A549 (cell line): ENCODE results near the gene PKP4. TPM values are rescaled to one million over a fixed set of nuclear protein-coding genes. Genes with fewer than 3 reads are reported as not detected.

Experiments
- ATAC-seq, 2 experiments: fragments of 200-7000 bp in 1 of 2; fragments of >200 bp in 1 of 2; cut with Nextera tagmentation in 1 of 2; cut with Tn5 transposase in 1 of 2; 3 replicates each; pipeline versions ENCODE4 v1.8.0 to v1.9.1; 2018 to 2020; ENCODE audit warnings: mild to moderate bottlenecking in 1 of 2, moderate library complexity in 1 of 2
- CTCF ChIA-PET: fragments of 300-600 bp; sonication (Branson Sonifier 250); formaldehyde crosslinking; extraction: SDS; loops from one replicate; lab custom pipeline; 2021; ENCODE audit warnings: antibody characterized with exemption, inconsistent platforms; lab: Yijun Ruan, JAX
- POLR2A ChIA-PET: fragments of 350-600 bp; formaldehyde crosslinking; extraction: SDS; loops from one replicate; lab custom pipeline; 2021; ENCODE audit warnings: antibody characterized with exemption, inconsistent platforms; lab: Yijun Ruan, JAX
- DNase-seq, 2 experiments: peaks; one replicate each; pipeline versions ENCODE4 v3.0.0 to v3.0.0-alpha.2; 2011 to 2016; ENCODE audit warnings: low read depth in 1 of 2, low spot score in 1 of 2
- FAIRE-seq: peaks from 2 replicates; lab custom pipeline; 2011; peaks lifted over from hg19 to GRCh38; lab: Jason Lieb, UNC
- H3K27ac ChIP-seq, 2 experiments: fragments of >200 bp; sonication (Bioruptor Twin); formaldehyde crosslinking; 3 replicates each; pipeline ENCODE4 v1.5.1; 2016 to 2017
- H3K4me1 ChIP-seq: fragments of >200 bp; sonication (Bioruptor Twin); formaldehyde crosslinking; 3 replicates; pipeline ENCODE4 v1.6.1; 2016
- H3K4me2 ChIP-seq: fragments of >200 bp; sonication (Bioruptor Twin); formaldehyde crosslinking; 3 replicates; pipeline ENCODE4 v1.6.1; 2016
- H3K4me3 ChIP-seq: fragments of >200 bp; sonication (Bioruptor Twin); formaldehyde crosslinking; 3 replicates; pipeline ENCODE4 v1.5.1; 2016
- H3K9me3 ChIP-seq: fragments of >200 bp; sonication (Bioruptor Twin); formaldehyde crosslinking; 3 replicates; pipeline ENCODE4 v1.6.1; 2016
- BHLHE40 ChIP-seq: IDR thresholded peaks from 2 replicates; pipeline ENCODE4 v1.6.1; 2012; ENCODE audit warnings: low read depth, low read length, inconsistent platforms
- CBX8 ChIP-seq: fragments of 200-600 bp; sonication (generic); IDR thresholded peaks from 2 replicates; pipeline ENCODE4 v1.6.1; 2016
- EHF ChIP-seq: fragments of 250-450 bp; sonication (Bioruptor Pico); IDR thresholded peaks from 2 replicates; pipeline ENCODE4 v1.5.0; 2020; ENCODE audit warnings: mild to moderate bottlenecking
- EHMT2 ChIP-seq: fragments of 200-600 bp; sonication (generic); IDR thresholded peaks from 2 replicates; pipeline ENCODE4 v1.6.1; 2016; ENCODE audit warnings: antibody characterized with exemption, low read depth, mild to moderate bottlenecking, moderate library complexity
- FOSB ChIP-seq: fragments of 250-450 bp; sonication (Bioruptor Pico); IDR thresholded peaks from 2 replicates; pipeline ENCODE4 v1.5.0; 2020; ENCODE audit warnings: mild to moderate bottlenecking, moderate library complexity
- FOXS1 ChIP-seq: fragments of 250-450 bp; sonication (Bioruptor Pico); IDR thresholded peaks from 2 replicates; pipeline ENCODE4 v1.5.0; 2020; ENCODE audit warnings: mild to moderate bottlenecking, moderate library complexity
- HDAC2 ChIP-seq: fragments of 200-600 bp; sonication (generic); IDR thresholded peaks from 2 replicates; pipeline ENCODE4 v1.6.1; 2016
- MAFK ChIP-seq: fragments of 450-650 bp; IDR thresholded peaks from 2 replicates; pipeline ENCODE4 v1.6.1; 2014; ENCODE audit not compliant: partially characterized antibody
- NFE2L2 ChIP-seq: fragments of 150-350 bp; conservative IDR thresholded peaks from 2 replicates; pipeline ENCODE4 v1.6.1; 2014; ENCODE audit warnings: low read length
- RAD21 ChIP-seq, 2 experiments: fragments of >200 bp in 1 of 2; sonication (Bioruptor Twin) in 1 of 2; formaldehyde crosslinking in 1 of 2; IDR thresholded peaks in 1 of 2; conservative IDR thresholded peaks in 1 of 2; 2 replicates in 1 of 2; 3 replicates in 1 of 2; pipeline ENCODE4 v1.6.1; 2012 to 2018; ENCODE audit warnings: inconsistent platforms in 1 of 2
- TFCP2L1 ChIP-seq: fragments of 250-450 bp; sonication (Bioruptor Pico); IDR thresholded peaks from 2 replicates; pipeline ENCODE4 v1.5.0; 2021; ENCODE audit warnings: mild to moderate bottlenecking
- ZFP36 ChIP-seq: fragments of 450-650 bp; IDR thresholded peaks from 2 replicates; pipeline ENCODE4 v1.6.1; 2014; ENCODE audit warnings: borderline replicate concordance; ENCODE audit not compliant: partially characterized antibody
- ZNF302 ChIP-seq: fragments of 250-450 bp; sonication (Bioruptor Pico); IDR thresholded peaks from 2 replicates; pipeline ENCODE4 v1.9.0; 2021; ENCODE audit warnings: inconsistent platforms, mild to moderate bottlenecking, moderate library complexity
- WGBS: methylation state at CpG from one replicate; pipeline ENCODE4 v1.1.6; 2017; ENCODE audit errors: missing lambda C conversion rate; 5-methylcytosine and 5-hydroxymethylcytosine counted together
- polyA plus RNA-seq, 4 experiments: library from polyadenylated mRNA; depleted of rRNA in 3 of 4; stranded (reverse); fragments of >200 nt; fragmentation: RNase III in 1 of 4; extraction: RNeasy Plus Mini Kit Qiagen cat#74134 plus additional on column Dnase treatment in 1 of 4; gene quantifications; 2 replicates in 3 of 4; 3 replicates in 1 of 4; pipeline ENCODE4 v1.2.3, GENCODE V29; 2011 to 2017
- TF ChIP-seq, protein P1 (sequence below): fragments of >200 bp; sonication (Bioruptor Twin); formaldehyde crosslinking; IDR thresholded peaks from 3 replicates; pipeline ENCODE4 v1.6.1; 2016
- TF ChIP-seq, protein P2 (sequence below): fragments of 200-600 bp; sonication (generic); IDR thresholded peaks from 2 replicates; pipeline ENCODE4 v1.6.1; 2016; ENCODE audit warnings: antibody characterized with exemption, mild to moderate bottlenecking, moderate library complexity
- TF ChIP-seq, protein P3 (sequence below): IDR thresholded peaks from 2 replicates; pipeline ENCODE4 v1.6.1; 2012
- TF ChIP-seq, protein P4 (sequence below): fragments of 250-450 bp; sonication (Bioruptor Pico); IDR thresholded peaks from 2 replicates; pipeline ENCODE4 v1.5.0; 2021; ENCODE audit warnings: mild to moderate bottlenecking, moderate library complexity, borderline replicate concordance
- TF ChIP-seq, protein P5 (sequence below): IDR thresholded peaks from 2 replicates; pipeline ENCODE4 v1.6.1; 2012; ENCODE audit warnings: low read depth, borderline replicate concordance

PKP4 gene
- polyA plus RNA-seq, 2 of the 4 experiments (the other 2 are of a cell fraction): 27.0 to 56.6 TPM

DNA sequence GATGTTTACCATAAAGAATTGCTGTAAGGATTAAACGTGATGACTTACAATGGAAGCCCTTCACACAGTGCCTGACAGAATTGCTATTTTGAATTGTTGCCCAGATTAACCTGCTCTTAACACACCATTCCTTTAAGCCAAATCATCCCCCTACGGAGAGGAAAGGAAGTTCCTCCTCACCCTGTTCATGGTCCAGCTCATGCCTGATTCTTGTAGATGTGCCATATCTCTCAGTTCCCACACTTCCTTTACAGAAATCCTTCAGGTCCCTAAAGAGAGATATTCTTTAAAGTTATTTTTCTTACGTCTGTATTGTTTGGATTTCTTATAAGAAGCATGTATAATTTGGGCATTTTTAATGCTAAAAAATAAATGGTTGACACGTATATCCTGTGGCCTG, 210.8 kb downstream of the PKP4 start:
- Histone ChIP-seq H3K4me1 (no peaks in the 10 kb centered on the region), H3K9me3 (no peaks in the 10 kb centered on the region), H3K4me3 (no peak overlapping the region), H3K4me2 (no peak overlapping the region), H3K27ac (no peak overlapping the region)
- 78% methylated on average over 4 of the region's 4 CpGs for WGBS
- FAIRE-seq (no peak), DNase-seq (no peak), ATAC-seq (no peak)
- POLR2A ChIA-PET: interaction anchor here (0.6 kb wide), 1 partner anchor 8 kb away, joined by 3 read pairs; no protein-coding TSS in a partner anchor
- TF ChIP-seq RAD21 (conservative IDR thresholded peaks at IDR 0.05 in 1 of 2, IDR thresholded peaks at IDR 0.05 in 1 of 2) (no peak), FOSB (CRISPR knock-in tag) (no peak), EHF (no peak), ZNF302 (CRISPR knock-in tag) (no peak), CBX8 (no peak), ZFP36 (no peak)
- TF ChIP-seq, protein P1, sequence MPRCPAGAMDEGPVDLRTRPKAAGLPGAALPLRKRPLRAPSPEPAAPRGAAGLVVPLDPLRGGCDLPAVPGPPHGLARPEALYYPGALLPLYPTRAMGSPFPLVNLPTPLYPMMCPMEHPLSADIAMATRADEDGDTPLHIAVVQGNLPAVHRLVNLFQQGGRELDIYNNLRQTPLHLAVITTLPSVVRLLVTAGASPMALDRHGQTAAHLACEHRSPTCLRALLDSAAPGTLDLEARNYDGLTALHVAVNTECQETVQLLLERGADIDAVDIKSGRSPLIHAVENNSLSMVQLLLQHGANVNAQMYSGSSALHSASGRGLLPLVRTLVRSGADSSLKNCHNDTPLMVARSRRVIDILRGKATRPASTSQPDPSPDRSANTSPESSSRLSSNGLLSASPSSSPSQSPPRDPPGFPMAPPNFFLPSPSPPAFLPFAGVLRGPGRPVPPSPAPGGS: no peak
- TF ChIP-seq, protein P2, sequence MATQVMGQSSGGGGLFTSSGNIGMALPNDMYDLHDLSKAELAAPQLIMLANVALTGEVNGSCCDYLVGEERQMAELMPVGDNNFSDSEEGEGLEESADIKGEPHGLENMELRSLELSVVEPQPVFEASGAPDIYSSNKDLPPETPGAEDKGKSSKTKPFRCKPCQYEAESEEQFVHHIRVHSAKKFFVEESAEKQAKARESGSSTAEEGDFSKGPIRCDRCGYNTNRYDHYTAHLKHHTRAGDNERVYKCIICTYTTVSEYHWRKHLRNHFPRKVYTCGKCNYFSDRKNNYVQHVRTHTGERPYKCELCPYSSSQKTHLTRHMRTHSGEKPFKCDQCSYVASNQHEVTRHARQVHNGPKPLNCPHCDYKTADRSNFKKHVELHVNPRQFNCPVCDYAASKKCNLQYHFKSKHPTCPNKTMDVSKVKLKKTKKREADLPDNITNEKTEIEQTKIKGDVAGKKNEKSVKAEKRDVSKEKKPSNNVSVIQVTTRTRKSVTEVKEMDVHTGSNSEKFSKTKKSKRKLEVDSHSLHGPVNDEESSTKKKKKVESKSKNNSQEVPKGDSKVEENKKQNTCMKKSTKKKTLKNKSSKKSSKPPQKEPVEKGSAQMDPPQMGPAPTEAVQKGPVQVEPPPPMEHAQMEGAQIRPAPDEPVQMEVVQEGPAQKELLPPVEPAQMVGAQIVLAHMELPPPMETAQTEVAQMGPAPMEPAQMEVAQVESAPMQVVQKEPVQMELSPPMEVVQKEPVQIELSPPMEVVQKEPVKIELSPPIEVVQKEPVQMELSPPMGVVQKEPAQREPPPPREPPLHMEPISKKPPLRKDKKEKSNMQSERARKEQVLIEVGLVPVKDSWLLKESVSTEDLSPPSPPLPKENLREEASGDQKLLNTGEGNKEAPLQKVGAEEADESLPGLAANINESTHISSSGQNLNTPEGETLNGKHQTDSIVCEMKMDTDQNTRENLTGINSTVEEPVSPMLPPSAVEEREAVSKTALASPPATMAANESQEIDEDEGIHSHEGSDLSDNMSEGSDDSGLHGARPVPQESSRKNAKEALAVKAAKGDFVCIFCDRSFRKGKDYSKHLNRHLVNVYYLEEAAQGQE: no peak
- TF ChIP-seq, protein P3, sequence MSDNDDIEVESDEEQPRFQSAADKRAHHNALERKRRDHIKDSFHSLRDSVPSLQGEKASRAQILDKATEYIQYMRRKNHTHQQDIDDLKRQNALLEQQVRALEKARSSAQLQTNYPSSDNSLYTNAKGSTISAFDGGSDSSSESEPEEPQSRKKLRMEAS: no peak
- TF ChIP-seq, protein P4, sequence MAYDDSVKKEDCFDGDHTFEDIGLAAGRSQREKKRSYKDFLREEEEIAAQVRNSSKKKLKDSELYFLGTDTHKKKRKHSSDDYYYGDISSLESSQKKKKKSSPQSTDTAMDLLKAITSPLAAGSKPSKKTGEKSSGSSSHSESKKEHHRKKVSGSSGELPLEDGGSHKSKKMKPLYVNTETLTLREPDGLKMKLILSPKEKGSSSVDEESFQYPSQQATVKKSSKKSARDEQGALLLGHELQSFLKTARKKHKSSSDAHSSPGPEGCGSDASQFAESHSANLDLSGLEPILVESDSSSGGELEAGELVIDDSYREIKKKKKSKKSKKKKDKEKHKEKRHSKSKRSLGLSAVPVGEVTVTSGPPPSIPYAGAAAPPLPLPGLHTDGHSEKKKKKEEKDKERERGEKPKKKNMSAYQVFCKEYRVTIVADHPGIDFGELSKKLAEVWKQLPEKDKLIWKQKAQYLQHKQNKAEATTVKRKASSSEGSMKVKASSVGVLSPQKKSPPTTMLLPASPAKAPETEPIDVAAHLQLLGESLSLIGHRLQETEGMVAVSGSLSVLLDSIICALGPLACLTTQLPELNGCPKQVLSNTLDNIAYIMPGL (CRISPR knock-in tag): no peak
- CTCF ChIA-PET: interaction anchor here (0.5 to 0.8 kb wide), 2 partner anchors 363 to 837 kb away, joined by 3 to 4 read pairs; no protein-coding TSS in a partner anchor

DNA sequence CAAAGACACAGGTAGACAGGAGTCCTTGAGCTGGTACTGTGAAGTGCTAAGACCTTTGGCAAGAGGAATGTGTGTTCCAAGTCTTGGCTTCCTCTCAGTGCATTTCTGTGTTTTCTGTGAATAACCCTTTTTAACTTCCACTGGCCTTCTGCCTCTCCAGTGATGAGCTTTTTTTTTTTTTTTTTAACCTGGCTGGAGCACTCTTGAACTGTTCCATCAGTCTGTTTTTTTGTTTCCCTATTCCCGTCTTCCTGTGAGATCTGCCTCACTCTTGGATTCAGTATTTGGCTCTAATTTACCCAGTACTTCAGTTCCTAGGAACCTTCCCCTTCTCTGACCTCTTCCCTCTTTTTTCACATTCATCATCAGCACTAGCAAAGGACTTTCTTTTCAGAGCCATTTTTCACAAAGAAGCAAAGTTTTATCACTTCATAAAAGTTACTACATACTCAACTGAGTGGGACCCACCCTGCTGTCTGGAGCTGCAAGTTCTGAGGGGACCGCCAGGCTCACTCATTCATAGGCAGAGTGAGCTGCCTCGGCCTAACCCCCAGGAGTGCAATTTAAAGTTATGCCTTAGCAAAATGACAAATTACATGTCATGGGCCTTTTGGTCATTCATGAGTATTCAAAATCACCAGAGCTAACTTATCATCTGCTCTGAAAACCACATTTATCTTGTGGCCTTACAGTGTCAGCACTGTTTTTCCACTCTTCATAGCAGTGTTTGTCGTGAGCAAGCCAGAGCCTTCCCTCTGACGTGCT, 211.4 kb downstream of the PKP4 start:
- TF ChIP-seq EHMT2 (no peak), TFCP2L1 (CRISPR knock-in tag) (no peak), BHLHE40 (no peak), FOXS1 (no peak), MAFK (no peak), HDAC2 (no peak), NFE2L2 (no peak)
- TF ChIP-seq, protein P5, sequence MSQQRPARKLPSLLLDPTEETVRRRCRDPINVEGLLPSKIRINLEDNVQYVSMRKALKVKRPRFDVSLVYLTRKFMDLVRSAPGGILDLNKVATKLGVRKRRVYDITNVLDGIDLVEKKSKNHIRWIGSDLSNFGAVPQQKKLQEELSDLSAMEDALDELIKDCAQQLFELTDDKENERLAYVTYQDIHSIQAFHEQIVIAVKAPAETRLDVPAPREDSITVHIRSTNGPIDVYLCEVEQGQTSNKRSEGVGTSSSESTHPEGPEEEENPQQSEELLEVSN: no peak
- TF ChIP-seq, protein P2: no peak
- TF ChIP-seq, protein P3: no peak
- H3K9me3 ChIP-seq: no peaks in the 10 kb centered on the region
- H3K4me2 ChIP-seq: no peak overlapping the region
- 95% methylated on average over 5 of the region's 5 CpGs for WGBS
- FAIRE-seq (no peak), DNase-seq (no peak), ATAC-seq (no peak)
- CTCF ChIA-PET: interaction anchor here (0.5 to 0.8 kb wide), 2 partner anchors 364 to 838 kb away, joined by 3 to 4 read pairs; no protein-coding TSS in a partner anchor
- no peak overlapping the region for H3K4me3 ChIP-seq
- H3K4me1 ChIP-seq: no peaks in the 10 kb centered on the region
- no peak overlapping the region for H3K27ac ChIP-seq
- POLR2A ChIA-PET: interaction anchor here (0.6 kb wide), 1 partner anchor 8 kb away, joined by 3 read pairs; no protein-coding TSS in a partner anchor
